Hepatocyte (in vitro differentiated cells): ENCODE results near the gene SLC2A8. TPM values are rescaled to one million over a fixed set of nuclear protein-coding genes. Genes with fewer than 3 reads are reported as not detected.

ENCODE experiments used
- DNase-seq: peaks from one replicate; pipeline ENCODE4 v3.0.0-alpha.2; 2016; ENCODE audit warnings: low spot score
- H2AFZ ChIP-seq: fragments of 200-600 bp; sonication (generic); 2 replicates; pipeline ENCODE4 v1.6.0; 2016; ENCODE audit warnings: antibody characterized with exemption, mild to moderate bottlenecking
- H3K27ac ChIP-seq: fragments of 200-600 bp; sonication (generic); 2 replicates; pipeline ENCODE4 v1.5.1; 2016; ENCODE audit warnings: mild to moderate bottlenecking
- H3K27me3 ChIP-seq: fragments of 200-600 bp; sonication (generic); 2 replicates; pipeline ENCODE4 v1.6.1; 2016
- H3K36me3 ChIP-seq: fragments of 200-600 bp; sonication (generic); replicated peaks from 2 replicates; pipeline ENCODE4 v1.5.1; 2016; ENCODE audit warnings: low read depth; ENCODE audit not compliant: insufficient read depth
- H3K4me1 ChIP-seq: fragments of 200-600 bp; sonication (generic); 2 replicates; pipeline ENCODE4 v1.5.1; 2016; ENCODE audit warnings: mild to moderate bottlenecking, moderate library complexity; ENCODE audit not compliant: insufficient read depth
- H3K4me2 ChIP-seq: fragments of 200-600 bp; sonication (generic); 2 replicates; pipeline ENCODE4 v1.6.0; 2016
- H3K4me3 ChIP-seq: fragments of 200-600 bp; sonication (generic); 2 replicates; pipeline ENCODE4 v1.5.1; 2016; ENCODE audit warnings: mild to moderate bottlenecking
- H3K79me2 ChIP-seq: fragments of 200-600 bp; sonication (generic); 2 replicates; pipeline ENCODE4 v1.6.0; 2017; ENCODE audit warnings: mild to moderate bottlenecking
- H3K9me2 ChIP-seq: fragments of 200-600 bp; sonication (generic); replicated peaks from 2 replicates; pipeline ENCODE4 v1.6.0; 2017; ENCODE audit warnings: mild to moderate bottlenecking; ENCODE audit not compliant: insufficient read depth
- H3K9me3 ChIP-seq: fragments of 200-600 bp; sonication (generic); 2 replicates; pipeline ENCODE4 v1.5.1; 2016; ENCODE audit warnings: low read depth, mild to moderate bottlenecking
- H4K20me1 ChIP-seq: fragments of 200-600 bp; sonication (generic); 2 replicates; pipeline ENCODE4 v1.6.0; 2016; ENCODE audit warnings: mild to moderate bottlenecking; ENCODE audit not compliant: insufficient read depth, poor library complexity, severe bottlenecking
- EZH2 ChIP-seq: fragments of 200-600 bp; sonication (generic); IDR thresholded peaks from 2 replicates; pipeline ENCODE4 v1.6.1; 2016; ENCODE audit warnings: antibody characterized with exemption, mild to moderate bottlenecking, borderline replicate concordance
- EZH2phosphoT487 ChIP-seq: fragments of 200-600 bp; sonication (generic); IDR thresholded peaks from one replicate; pipeline ENCODE4 v1.6.1; 2018; ENCODE audit warnings: antibody characterized with exemption, mild to moderate bottlenecking, low read depth, moderate library complexity; ENCODE audit not compliant: unreplicated experiment, severe bottlenecking
- WGBS: methylation state at CpG from one replicate; pipeline ENCODE4 v1.1.6; 2016; ENCODE audit warnings: low lambda C conversion rate; ENCODE audit errors: missing lambda C conversion rate; 5-methylcytosine and 5-hydroxymethylcytosine counted together
- polyA plus RNA-seq: library from polyadenylated mRNA; unstranded; fragments of >200 nt; fragmentation: Nextera tagmentation; extraction: Ambion mirVana; gene quantifications from 2 replicates; pipeline ENCODE4 v1.2.1, GENCODE V29; 2016
- total RNA-seq: library from RNA; depleted of rRNA; stranded (reverse); fragments of >200 nt; gene quantifications from 2 replicates; pipeline ENCODE4 v1.2.3, GENCODE V29; 2014
- TF ChIP-seq, protein P1 (sequence below): fragments of 200-600 bp; sonication (generic); IDR thresholded peaks from 2 replicates; pipeline ENCODE4 v1.5.1; 2016; ENCODE audit warnings: antibody characterized with exemption, mild to moderate bottlenecking; ENCODE audit not compliant: poor library complexity

The SLC2A8 gene
- total and polyA plus RNA-seq, 2 experiments from 2014 or later, result 91.7 to 145 TPM

DNA sequence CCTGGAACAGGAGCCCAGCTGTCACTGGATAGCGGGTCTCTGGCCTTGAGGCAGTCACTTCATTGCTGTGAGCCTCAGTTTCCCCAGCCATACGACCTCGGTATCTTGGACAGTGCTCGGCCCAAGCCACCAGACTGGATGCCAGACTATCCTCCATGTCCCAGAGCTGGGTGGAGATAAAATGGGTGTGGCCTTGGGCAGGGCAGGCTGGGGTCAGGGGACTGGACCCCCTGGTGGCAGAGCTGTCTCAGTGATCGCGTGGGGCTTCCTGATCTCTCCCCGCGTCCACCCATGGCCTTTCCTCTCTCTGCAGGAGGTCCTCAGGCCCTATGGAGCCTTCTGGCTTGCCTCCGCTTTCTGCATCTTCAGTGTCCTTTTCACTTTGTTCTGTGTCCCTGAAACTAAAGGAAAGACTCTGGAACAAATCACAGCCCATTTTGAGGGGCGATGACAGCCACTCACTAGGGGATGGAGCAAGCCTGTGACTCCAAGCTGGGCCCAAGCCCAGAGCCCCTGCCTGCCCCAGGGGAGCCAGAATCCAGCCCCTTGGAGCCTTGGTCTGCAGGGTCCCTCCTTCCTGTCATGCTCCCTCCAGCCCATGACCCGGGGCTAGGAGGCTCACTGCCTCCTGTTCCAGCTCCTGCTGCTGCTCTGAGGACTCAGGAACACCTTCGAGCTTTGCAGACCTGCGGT is 10.0 kb downstream of the SLC2A8 start:
- Histone ChIP-seq H3K4me3 (no peak overlapping the region), H3K9me3 (no peaks in the 10 kb centered on the region), H2AFZ (no peak overlapping the region), H4K20me1 (peaks cover 7% of the 10 kb centered on the region), H3K27ac (no peak overlapping the region), H3K27me3 (no peaks in the 10 kb centered on the region), H3K36me3 (no peaks in the 10 kb centered on the region), H3K79me2 (no peaks in the 10 kb centered on the region), H3K4me2 (no peak overlapping the region), H3K4me1 (no peaks in the 10 kb centered on the region), H3K9me2 (no peaks in the 10 kb centered on the region)
- WGBS, result 80% methylated on average over 13 of the region's 13 CpGs
- TF ChIP-seq EZH2 (no peak), EZH2phosphoT487 (no peak)
- TF ChIP-seq, protein P1, sequence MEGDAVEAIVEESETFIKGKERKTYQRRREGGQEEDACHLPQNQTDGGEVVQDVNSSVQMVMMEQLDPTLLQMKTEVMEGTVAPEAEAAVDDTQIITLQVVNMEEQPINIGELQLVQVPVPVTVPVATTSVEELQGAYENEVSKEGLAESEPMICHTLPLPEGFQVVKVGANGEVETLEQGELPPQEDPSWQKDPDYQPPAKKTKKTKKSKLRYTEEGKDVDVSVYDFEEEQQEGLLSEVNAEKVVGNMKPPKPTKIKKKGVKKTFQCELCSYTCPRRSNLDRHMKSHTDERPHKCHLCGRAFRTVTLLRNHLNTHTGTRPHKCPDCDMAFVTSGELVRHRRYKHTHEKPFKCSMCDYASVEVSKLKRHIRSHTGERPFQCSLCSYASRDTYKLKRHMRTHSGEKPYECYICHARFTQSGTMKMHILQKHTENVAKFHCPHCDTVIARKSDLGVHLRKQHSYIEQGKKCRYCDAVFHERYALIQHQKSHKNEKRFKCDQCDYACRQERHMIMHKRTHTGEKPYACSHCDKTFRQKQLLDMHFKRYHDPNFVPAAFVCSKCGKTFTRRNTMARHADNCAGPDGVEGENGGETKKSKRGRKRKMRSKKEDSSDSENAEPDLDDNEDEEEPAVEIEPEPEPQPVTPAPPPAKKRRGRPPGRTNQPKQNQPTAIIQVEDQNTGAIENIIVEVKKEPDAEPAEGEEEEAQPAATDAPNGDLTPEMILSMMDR, result no peak
- no peak for DNase-seq

DNA sequence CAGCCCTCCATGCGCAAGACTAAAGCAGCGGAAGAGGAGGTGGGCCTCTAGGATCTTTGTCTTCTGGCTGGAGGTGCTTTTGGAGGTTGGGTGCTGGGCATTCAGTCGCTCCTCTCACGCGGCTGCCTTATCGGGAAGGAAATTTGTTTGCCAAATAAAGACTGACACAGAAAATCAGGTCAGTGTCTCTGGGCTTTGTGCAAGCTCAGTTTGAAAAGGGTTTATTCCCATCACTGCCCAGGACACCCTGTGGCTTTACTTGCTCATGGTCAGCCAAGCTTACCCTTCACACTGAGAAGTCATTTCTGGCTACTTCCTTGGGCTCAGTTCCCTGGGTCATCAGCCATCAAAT is 10.5 kb downstream of the SLC2A8 start:
- H3K4me3 ChIP-seq, result no peak overlapping the region
- H3K27ac ChIP-seq, result no peak overlapping the region
- peaks cover 7% of the 10 kb centered on the region for H4K20me1 ChIP-seq
- TF ChIP-seq EZH2, result no peak
- TF ChIP-seq, protein P1, result no peak
- TF ChIP-seq EZH2phosphoT487, result no peak
- DNase-seq, result no peak
- H3K9me3 ChIP-seq, result no peaks in the 10 kb centered on the region
- H3K9me2 ChIP-seq, result no peaks in the 10 kb centered on the region
- no peaks in the 10 kb centered on the region for H3K79me2 ChIP-seq
- no peaks in the 10 kb centered on the region for H3K36me3 ChIP-seq
- H2AFZ ChIP-seq, result no peak overlapping the region
- WGBS, result 78% methylated on average over 6 of the region's 6 CpGs
- H3K27me3 ChIP-seq, result no peaks in the 10 kb centered on the region
- no peaks in the 10 kb centered on the region for H3K4me1 ChIP-seq
- no peak overlapping the region for H3K4me2 ChIP-seq

DNA sequence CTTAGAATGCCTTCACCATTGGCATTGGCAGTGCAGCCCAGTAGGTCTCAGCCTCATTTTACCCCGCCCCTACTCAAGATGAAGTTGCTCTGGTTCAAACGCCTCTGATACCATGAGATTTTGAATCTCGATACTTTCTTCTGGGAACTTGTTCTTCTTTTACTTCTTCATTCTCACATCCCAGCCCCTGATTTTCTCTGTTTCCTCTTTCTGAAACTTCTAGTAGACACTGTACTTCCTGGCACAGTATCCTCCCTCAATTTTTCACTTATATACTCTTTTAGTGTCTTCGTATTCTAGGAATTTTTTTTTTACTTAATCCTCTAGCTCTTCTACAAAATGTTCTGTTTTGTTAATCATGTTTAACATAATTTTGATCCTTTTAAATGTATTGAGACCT is 14.2 kb downstream of the SLC2A8 start:
- no peak for DNase-seq
- H3K36me3 ChIP-seq, result no peaks in the 10 kb centered on the region
- peaks cover under 1% of the 10 kb centered on the region for H4K20me1 ChIP-seq
- no peak overlapping the region for H2AFZ ChIP-seq
- no peaks in the 10 kb centered on the region for H3K9me2 ChIP-seq
- TF ChIP-seq, protein P1, result no peak
- TF ChIP-seq EZH2phosphoT487 (no peak), EZH2 (no peak)
- H3K4me3 ChIP-seq, result no peak overlapping the region
- no peaks in the 10 kb centered on the region for H3K27me3 ChIP-seq
- no peak overlapping the region for H3K4me2 ChIP-seq
- peak overlapping the region; percentile 48 for H3K27ac ChIP-seq
- 98% methylated on average over 4 of the region's 4 CpGs for WGBS
- H3K4me1 ChIP-seq, result peaks cover 6% of the 10 kb centered on the region
- H3K9me3 ChIP-seq, result no peaks in the 10 kb centered on the region
- H3K79me2 ChIP-seq, result no peaks in the 10 kb centered on the region
